ENCODE measurements around the gene KLF7. TPM values are rescaled to one million over a fixed set of nuclear protein-coding genes. Genes with fewer than 3 reads are reported as not detected.

KLF7 gene
- total RNA-seq, 1 donor from 2014 or later: 120 TPM

- Mint-ChIP-seq H3K4me3 (ENCODE audit: unreplicated experiment) (no peak overlapping the region), H3K9me3 (ENCODE audit: unreplicated experiment) (no peaks in the 10 kb centered on the region), H3K27me3 (ENCODE audit: unreplicated experiment) (no peaks in the 10 kb centered on the region), H3K36me3 (ENCODE audit: low read depth, unreplicated experiment) (no peaks in the 10 kb centered on the region), H3K4me1 (ENCODE audit: unreplicated experiment) (peaks cover 12% of the 10 kb centered on the region), H3K27ac (ENCODE audit: unreplicated experiment) (no peak overlapping the region)
- no peak for DNase-seq (ENCODE audit: low spot score)
- TF ChIP-seq, protein P1, sequence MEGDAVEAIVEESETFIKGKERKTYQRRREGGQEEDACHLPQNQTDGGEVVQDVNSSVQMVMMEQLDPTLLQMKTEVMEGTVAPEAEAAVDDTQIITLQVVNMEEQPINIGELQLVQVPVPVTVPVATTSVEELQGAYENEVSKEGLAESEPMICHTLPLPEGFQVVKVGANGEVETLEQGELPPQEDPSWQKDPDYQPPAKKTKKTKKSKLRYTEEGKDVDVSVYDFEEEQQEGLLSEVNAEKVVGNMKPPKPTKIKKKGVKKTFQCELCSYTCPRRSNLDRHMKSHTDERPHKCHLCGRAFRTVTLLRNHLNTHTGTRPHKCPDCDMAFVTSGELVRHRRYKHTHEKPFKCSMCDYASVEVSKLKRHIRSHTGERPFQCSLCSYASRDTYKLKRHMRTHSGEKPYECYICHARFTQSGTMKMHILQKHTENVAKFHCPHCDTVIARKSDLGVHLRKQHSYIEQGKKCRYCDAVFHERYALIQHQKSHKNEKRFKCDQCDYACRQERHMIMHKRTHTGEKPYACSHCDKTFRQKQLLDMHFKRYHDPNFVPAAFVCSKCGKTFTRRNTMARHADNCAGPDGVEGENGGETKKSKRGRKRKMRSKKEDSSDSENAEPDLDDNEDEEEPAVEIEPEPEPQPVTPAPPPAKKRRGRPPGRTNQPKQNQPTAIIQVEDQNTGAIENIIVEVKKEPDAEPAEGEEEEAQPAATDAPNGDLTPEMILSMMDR (IDR thresholded peaks at IDR 0.05; ENCODE audit: unreplicated experiment): no peak
These were observed 28.3 kb upstream of the KLF7 start for GRCh38 chr2:207194028-207194427.

DNA sequence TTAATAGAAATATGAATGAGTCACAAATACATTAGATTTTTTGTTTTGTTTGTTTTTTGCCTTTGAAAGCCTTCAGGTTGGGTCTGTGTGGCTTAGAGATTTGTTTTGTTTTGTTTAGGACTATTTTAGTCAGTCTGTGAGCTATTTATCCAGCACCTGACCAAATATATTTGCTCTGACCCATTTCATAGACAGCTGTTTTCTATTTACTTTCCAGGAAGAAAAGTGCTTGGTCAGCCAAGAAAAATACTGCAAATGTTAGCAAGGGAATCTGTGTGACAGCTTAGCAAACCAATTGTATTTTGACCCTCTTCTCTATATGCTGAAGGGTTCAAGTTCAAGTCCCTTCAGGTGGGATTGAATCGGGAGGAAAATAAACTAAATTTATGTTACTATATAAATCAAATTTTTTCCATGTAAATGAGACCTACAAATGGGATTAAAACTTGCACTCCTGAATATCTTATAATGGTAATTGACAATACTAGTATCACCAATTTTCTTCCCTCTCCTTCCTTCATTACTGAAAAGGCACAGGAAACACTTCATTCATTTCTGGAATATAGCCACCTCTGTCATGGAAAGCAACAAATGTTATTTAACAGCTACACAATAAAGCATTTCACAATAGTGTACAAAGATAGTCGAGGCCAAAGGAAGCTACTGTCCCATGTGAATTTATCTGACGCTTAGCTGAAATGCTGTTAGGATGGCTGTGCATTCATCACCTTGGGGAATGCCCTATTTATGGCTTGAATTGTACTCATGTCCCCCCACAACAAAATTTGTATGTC is 23.1 kb upstream of the KLF7 start:
- Mint-ChIP-seq H3K27ac (ENCODE audit: unreplicated experiment) (no peak overlapping the region), H3K4me3 (ENCODE audit: unreplicated experiment) (no peak overlapping the region), H3K36me3 (ENCODE audit: low read depth, unreplicated experiment) (no peaks in the 10 kb centered on the region), H3K4me1 (ENCODE audit: unreplicated experiment) (peaks cover 12% of the 10 kb centered on the region), H3K9me3 (ENCODE audit: unreplicated experiment) (no peaks in the 10 kb centered on the region), H3K27me3 (ENCODE audit: unreplicated experiment) (no peaks in the 10 kb centered on the region)
- TF ChIP-seq, protein P1 (IDR thresholded peaks at IDR 0.05; ENCODE audit: unreplicated experiment): no peak
- no peak for DNase-seq (ENCODE audit: low spot score)

DNA sequence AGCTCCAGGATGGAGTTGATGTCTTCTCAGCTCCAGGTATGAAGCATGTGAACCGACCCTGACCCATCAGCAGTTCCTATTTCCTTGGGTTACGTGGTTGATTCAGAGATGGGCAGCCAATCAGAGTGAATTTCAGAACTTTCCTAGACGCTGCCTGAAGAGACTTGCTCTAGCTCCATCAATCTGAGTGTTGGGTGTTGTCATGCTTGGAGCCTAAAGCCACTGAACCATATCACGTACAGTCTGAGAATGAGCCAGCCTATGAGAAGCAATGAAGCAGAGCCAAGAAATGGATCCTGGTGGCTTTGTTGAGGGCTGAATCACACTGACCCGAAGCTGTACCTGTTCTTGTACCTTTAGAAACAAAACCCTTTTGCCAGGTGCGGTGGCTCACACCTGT is 19.6 kb upstream of the KLF7 start:
- no peaks in the 10 kb centered on the region for H3K9me3 Mint-ChIP-seq (ENCODE audit: unreplicated experiment)
- no peak overlapping the region for H3K4me3 Mint-ChIP-seq (ENCODE audit: unreplicated experiment)
- TF ChIP-seq, protein P1 (IDR thresholded peaks at IDR 0.05; ENCODE audit: unreplicated experiment): no peak
- no peak for DNase-seq (ENCODE audit: low spot score)
- H3K27me3 Mint-ChIP-seq (ENCODE audit: unreplicated experiment): no peaks in the 10 kb centered on the region
- H3K27ac Mint-ChIP-seq (ENCODE audit: unreplicated experiment): no peak overlapping the region
- H3K4me1 Mint-ChIP-seq (ENCODE audit: unreplicated experiment): no peaks in the 10 kb centered on the region
- H3K36me3 Mint-ChIP-seq (ENCODE audit: low read depth, unreplicated experiment): no peaks in the 10 kb centered on the region

DNA sequence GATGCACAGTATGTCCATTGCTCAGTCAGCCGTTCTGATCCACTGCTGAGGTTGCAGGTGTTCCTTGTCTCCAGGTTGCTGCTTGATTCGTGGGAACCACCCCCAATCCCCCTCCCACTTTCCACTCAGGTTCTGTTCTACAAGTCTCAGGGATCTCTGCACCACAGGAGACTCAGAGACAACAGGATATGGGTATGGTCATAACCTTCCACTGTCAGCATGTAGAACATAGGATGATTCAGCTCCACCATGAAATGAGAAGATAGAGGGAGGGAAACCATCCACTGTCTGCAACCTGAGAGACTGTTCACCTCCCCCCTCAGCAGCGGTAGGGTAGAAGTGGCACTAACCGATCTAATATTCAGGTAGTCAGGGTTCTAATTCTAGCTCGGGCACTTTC is 19.0 kb upstream of the KLF7 start:
- Mint-ChIP-seq H3K4me3 (ENCODE audit: unreplicated experiment) (no peak overlapping the region), H3K9me3 (ENCODE audit: unreplicated experiment) (no peaks in the 10 kb centered on the region), H3K27ac (ENCODE audit: unreplicated experiment) (no peak overlapping the region), H3K36me3 (ENCODE audit: low read depth, unreplicated experiment) (no peaks in the 10 kb centered on the region), H3K27me3 (ENCODE audit: unreplicated experiment) (no peaks in the 10 kb centered on the region), H3K4me1 (ENCODE audit: unreplicated experiment) (no peaks in the 10 kb centered on the region)
- DNase-seq (ENCODE audit: low spot score): no peak
- TF ChIP-seq, protein P1 (IDR thresholded peaks at IDR 0.05; ENCODE audit: unreplicated experiment): no peak

- Mint-ChIP-seq H3K36me3 (ENCODE audit: low read depth, unreplicated experiment) (no peaks in the 10 kb centered on the region), H3K4me3 (ENCODE audit: unreplicated experiment) (no peak overlapping the region)
These were observed 18.6 kb upstream of the KLF7 start for GRCh38 chr2:207184348-207184747.

More at GRCh38 chr2:207184348-207184747, 18.6 kb upstream of the KLF7 start:
- no peaks in the 10 kb centered on the region for H3K4me1 Mint-ChIP-seq (ENCODE audit: unreplicated experiment)
- H3K27me3 Mint-ChIP-seq (ENCODE audit: unreplicated experiment): no peaks in the 10 kb centered on the region
- TF ChIP-seq, protein P1 (IDR thresholded peaks at IDR 0.05; ENCODE audit: unreplicated experiment): no peak
- no peak overlapping the region for H3K27ac Mint-ChIP-seq (ENCODE audit: unreplicated experiment)
- H3K9me3 Mint-ChIP-seq (ENCODE audit: unreplicated experiment): no peaks in the 10 kb centered on the region
- DNase-seq (ENCODE audit: low spot score): no peak

Data from endothelial cell (in vitro differentiated cells).